Measurements from ENCODE around the gene LRFN3.

LRFN3 gene

GRCh38 chr19:35896643-35897040 lies 39.5 kb upstream of the LRFN3 start:
- no peak for TF ChIP-seq EZH2phosphoT487 (IDR thresholded peaks at IDR 0.05; ENCODE audit: low read depth)
- TF ChIP-seq, protein P1, sequence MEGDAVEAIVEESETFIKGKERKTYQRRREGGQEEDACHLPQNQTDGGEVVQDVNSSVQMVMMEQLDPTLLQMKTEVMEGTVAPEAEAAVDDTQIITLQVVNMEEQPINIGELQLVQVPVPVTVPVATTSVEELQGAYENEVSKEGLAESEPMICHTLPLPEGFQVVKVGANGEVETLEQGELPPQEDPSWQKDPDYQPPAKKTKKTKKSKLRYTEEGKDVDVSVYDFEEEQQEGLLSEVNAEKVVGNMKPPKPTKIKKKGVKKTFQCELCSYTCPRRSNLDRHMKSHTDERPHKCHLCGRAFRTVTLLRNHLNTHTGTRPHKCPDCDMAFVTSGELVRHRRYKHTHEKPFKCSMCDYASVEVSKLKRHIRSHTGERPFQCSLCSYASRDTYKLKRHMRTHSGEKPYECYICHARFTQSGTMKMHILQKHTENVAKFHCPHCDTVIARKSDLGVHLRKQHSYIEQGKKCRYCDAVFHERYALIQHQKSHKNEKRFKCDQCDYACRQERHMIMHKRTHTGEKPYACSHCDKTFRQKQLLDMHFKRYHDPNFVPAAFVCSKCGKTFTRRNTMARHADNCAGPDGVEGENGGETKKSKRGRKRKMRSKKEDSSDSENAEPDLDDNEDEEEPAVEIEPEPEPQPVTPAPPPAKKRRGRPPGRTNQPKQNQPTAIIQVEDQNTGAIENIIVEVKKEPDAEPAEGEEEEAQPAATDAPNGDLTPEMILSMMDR (IDR thresholded peaks at IDR 0.05; ENCODE audit: low read depth, low read length): no peak
- Histone ChIP-seq H3K9ac (ENCODE audit: low read length) (no peak overlapping the region), H3K4me3 (ENCODE audit: low read length) (no peak overlapping the region), H3K79me2 (ENCODE audit: low read length) (peaks cover 43% of the 10 kb centered on the region), H2AFZ (ENCODE audit: low read depth, low read length) (no peak overlapping the region), H3K27ac (ENCODE audit: low read length) (no peak overlapping the region), H3K4me2 (ENCODE audit: low read length) (no peak overlapping the region), H3K4me1 (ENCODE audit: low read length) (peaks cover 16% of the 10 kb centered on the region), H3K9me3 (ENCODE audit: insufficient read depth, low read length) (no peaks in the 10 kb centered on the region), H3K27me3 (ENCODE audit: low read depth, low read length) (no peaks in the 10 kb centered on the region), H4K20me1 (ENCODE audit: insufficient read depth, low read length) (peaks cover 30% of the 10 kb centered on the region), H3K36me3 (replicated peaks; ENCODE audit: low read depth, low read length) (peaks cover 51% of the 10 kb centered on the region)

DNA sequence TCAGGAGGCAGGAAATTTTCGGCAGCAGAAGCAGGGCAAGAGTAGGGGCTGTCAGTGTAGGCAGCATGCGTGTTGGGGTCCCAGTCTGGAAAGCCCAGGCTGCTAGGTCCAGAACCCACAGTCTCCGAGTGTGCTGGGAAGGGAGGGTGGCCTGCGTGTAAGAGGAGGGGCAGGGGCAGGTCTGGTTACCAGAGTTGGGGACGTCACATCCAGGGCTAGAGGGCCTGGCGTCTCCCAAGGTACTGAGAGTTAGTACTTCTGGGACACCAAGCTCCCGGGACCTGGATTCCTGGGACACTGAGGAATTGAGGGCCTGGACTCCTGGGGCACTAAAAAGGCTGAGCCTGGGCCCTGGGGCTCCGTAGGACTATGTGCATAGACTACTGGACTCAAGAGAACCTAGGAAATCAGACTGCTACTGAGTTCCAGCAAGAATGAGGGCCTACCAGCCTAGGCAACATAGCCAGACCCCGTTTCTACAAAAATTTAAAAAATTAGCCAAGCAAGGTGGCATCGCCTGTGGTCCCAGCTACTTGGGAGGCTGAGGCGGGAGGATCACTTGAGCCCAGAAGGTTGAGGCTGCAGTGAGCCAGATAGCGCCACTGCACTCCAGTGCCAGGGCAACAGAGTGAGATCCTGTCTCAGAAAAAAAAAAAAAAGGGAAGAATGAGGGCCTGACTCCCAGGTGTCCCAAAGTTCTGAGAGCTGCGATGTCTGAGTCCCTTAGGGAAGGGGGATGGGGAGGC lies 38.3 kb upstream of the LRFN3 start:
- H3K27me3 ChIP-seq (ENCODE audit: low read depth, low read length): no peaks in the 10 kb centered on the region
- peaks cover 30% of the 10 kb centered on the region for H4K20me1 ChIP-seq (ENCODE audit: insufficient read depth, low read length)
- H3K9ac ChIP-seq (ENCODE audit: low read length): no peak overlapping the region
- H3K4me3 ChIP-seq (ENCODE audit: low read length): no peak overlapping the region
- TF ChIP-seq EZH2phosphoT487 (IDR thresholded peaks at IDR 0.05; ENCODE audit: low read depth): no peak
- TF ChIP-seq, protein P1 (IDR thresholded peaks at IDR 0.05; ENCODE audit: low read depth, low read length): no peak
- H2AFZ ChIP-seq (ENCODE audit: low read depth, low read length): no peak overlapping the region
- no peak overlapping the region for H3K4me2 ChIP-seq (ENCODE audit: low read length)
- H3K9me3 ChIP-seq (ENCODE audit: insufficient read depth, low read length): no peaks in the 10 kb centered on the region
- no peak overlapping the region for H3K27ac ChIP-seq (ENCODE audit: low read length)
- H3K79me2 ChIP-seq (ENCODE audit: low read length): peaks cover 48% of the 10 kb centered on the region
- H3K36me3 ChIP-seq (replicated peaks; ENCODE audit: low read depth, low read length): peaks cover 45% of the 10 kb centered on the region
- H3K4me1 ChIP-seq (ENCODE audit: low read length): peaks cover 28% of the 10 kb centered on the region

DNA sequence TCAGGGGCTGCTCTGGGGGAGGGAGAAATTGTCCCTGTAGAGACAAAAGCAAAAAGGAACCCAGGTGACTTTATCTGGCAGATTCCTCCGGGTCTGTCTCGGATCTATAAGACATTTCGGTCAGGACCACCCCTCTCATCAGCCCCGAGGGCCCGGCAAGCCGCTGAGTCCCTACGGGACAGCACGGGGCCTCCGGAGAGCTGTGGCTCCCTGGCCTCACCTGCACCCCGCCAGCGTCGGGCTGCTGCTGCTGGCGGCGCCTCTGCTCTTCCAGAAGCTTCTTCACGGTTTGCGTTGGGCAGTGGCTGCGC lies 37.7 kb upstream of the LRFN3 start:
- Histone ChIP-seq H2AFZ (ENCODE audit: low read depth, low read length) (no peak overlapping the region), H3K4me2 (ENCODE audit: low read length) (peak overlapping the region; percentile 91)

DNA sequence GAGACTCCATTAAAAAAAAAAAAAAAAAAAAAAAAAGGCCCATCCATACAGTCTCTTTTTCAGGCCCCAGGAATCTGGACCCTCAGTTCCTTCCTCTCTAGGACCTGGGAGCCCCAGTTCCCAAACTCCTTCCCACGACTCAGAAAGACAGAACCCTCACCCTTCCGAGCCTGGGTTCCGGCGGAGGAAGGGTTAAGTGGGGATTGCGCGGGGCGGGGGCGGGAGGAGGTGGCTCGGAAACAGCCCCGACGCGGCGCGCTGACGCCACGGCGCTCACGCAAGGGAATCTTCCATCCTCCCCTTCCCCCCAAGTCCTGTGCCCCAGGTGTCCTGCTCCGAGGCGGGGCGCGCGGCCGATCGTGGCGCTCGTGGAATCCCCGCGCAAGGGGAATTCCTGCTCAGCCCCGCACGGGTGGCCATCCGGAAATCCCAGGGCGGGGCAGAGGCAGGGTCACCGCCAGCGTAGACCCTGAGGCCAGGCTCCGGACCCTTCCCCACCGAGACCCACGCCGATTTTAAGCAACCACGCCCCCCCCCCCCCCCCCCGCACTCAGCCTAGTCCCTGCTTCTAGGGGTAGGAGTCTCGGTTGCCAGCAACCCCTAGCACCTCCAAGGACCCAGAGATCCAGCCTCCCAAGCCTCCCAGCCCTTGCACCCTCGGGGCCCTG lies 36.5 kb upstream of the LRFN3 start:
- Histone ChIP-seq H3K4me1 (ENCODE audit: low read length) (peaks cover 46% of the 10 kb centered on the region), H3K27ac (ENCODE audit: low read length) (peak overlapping the region; percentile 91), H3K27me3 (ENCODE audit: low read depth, low read length) (no peaks in the 10 kb centered on the region), H3K4me3 (ENCODE audit: low read length) (peak overlapping the region; percentile 98), H3K36me3 (replicated peaks; ENCODE audit: low read depth, low read length) (peaks cover 36% of the 10 kb centered on the region), H3K9me3 (ENCODE audit: insufficient read depth, low read length) (no peaks in the 10 kb centered on the region), H3K9ac (ENCODE audit: low read length) (peak overlapping the region; percentile 100), H3K4me2 (ENCODE audit: low read length) (peak overlapping the region; percentile 91), H2AFZ (ENCODE audit: low read depth, low read length) (no peak overlapping the region), H4K20me1 (ENCODE audit: insufficient read depth, low read length) (peaks cover 30% of the 10 kb centered on the region), H3K79me2 (ENCODE audit: low read length) (peaks cover 48% of the 10 kb centered on the region)
- no peak for TF ChIP-seq EZH2phosphoT487 (IDR thresholded peaks at IDR 0.05; ENCODE audit: low read depth)

More for the DNA sequence above, 37.7 kb upstream of the LRFN3 start:
- Histone ChIP-seq H3K9me3 (ENCODE audit: insufficient read depth, low read length) (no peaks in the 10 kb centered on the region), H4K20me1 (ENCODE audit: insufficient read depth, low read length) (peaks cover 30% of the 10 kb centered on the region), H3K27ac (ENCODE audit: low read length) (peak overlapping the region; percentile 91), H3K36me3 (replicated peaks; ENCODE audit: low read depth, low read length) (peaks cover 41% of the 10 kb centered on the region), H3K4me1 (ENCODE audit: low read length) (peaks cover 34% of the 10 kb centered on the region), H3K4me3 (ENCODE audit: low read length) (peak overlapping the region; percentile 98), H3K27me3 (ENCODE audit: low read depth, low read length) (no peaks in the 10 kb centered on the region), H3K9ac (ENCODE audit: low read length) (peak overlapping the region; percentile 100), H3K79me2 (ENCODE audit: low read length) (peaks cover 48% of the 10 kb centered on the region)
- TF ChIP-seq, protein P1 (IDR thresholded peaks at IDR 0.05; ENCODE audit: low read depth, low read length): no peak
- no peak for TF ChIP-seq EZH2phosphoT487 (IDR thresholded peaks at IDR 0.05; ENCODE audit: low read depth)
